Liver (tissue), 3 donors: ENCODE data around the gene STC2.

Source experiments
- EGR1 ChIP-seq, 2 donors: IDR thresholded peaks; 2 replicates each; pipeline ENCODE4 v1.6.1; 2016 to 2018; ENCODE audit warnings: antibody characterized with exemption in 2 of 2, low read depth in 2 of 2
- JUND ChIP-seq, 2 donors: IDR thresholded peaks; 2 replicates each; pipeline ENCODE4 v1.6.1; 2016; ENCODE audit warnings: antibody characterized with exemption in 2 of 2
- TF ChIP-seq, protein P1 (sequence below): fragments of 150-350 bp; IDR thresholded peaks from 2 replicates; pipeline ENCODE4 v1.5.1; 2017; ENCODE audit warnings: improper control_type of control experiment, low read depth, low read length; ENCODE audit not compliant: missing input control
- TF ChIP-seq, protein P2 (sequence below): IDR thresholded peaks from 2 replicates; pipeline ENCODE4 v1.6.1; 2016; ENCODE audit warnings: antibody characterized with exemption, mild to moderate bottlenecking
- TF ChIP-seq, protein P3 (sequence below): IDR thresholded peaks from 2 replicates; pipeline ENCODE4 v1.6.1; 2016; ENCODE audit warnings: antibody characterized with exemption
- donor health status: healthy.
- donor health status: healthy.

DNA sequence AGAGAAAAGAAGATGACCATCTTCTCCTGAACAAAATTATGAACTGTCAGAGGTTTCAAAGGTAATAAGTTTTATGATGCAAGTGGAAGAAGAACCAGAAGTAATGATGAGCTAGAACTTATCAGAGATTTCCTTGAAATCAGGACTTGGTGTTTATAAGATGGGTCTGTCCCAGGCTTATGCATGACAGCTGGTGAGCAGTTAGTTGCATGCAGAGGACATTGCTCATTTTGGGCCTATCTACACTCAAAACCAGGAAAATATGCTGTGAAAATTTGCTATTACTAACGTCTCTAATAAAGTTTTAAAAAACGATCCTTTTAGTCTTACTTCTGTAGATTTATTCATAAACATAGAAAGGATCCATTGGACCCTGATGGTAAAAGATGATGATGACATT lies 6.6 kb upstream of the STC2 start:
- TF ChIP-seq, protein P1, sequence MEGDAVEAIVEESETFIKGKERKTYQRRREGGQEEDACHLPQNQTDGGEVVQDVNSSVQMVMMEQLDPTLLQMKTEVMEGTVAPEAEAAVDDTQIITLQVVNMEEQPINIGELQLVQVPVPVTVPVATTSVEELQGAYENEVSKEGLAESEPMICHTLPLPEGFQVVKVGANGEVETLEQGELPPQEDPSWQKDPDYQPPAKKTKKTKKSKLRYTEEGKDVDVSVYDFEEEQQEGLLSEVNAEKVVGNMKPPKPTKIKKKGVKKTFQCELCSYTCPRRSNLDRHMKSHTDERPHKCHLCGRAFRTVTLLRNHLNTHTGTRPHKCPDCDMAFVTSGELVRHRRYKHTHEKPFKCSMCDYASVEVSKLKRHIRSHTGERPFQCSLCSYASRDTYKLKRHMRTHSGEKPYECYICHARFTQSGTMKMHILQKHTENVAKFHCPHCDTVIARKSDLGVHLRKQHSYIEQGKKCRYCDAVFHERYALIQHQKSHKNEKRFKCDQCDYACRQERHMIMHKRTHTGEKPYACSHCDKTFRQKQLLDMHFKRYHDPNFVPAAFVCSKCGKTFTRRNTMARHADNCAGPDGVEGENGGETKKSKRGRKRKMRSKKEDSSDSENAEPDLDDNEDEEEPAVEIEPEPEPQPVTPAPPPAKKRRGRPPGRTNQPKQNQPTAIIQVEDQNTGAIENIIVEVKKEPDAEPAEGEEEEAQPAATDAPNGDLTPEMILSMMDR = no peak
- TF ChIP-seq, protein P2, sequence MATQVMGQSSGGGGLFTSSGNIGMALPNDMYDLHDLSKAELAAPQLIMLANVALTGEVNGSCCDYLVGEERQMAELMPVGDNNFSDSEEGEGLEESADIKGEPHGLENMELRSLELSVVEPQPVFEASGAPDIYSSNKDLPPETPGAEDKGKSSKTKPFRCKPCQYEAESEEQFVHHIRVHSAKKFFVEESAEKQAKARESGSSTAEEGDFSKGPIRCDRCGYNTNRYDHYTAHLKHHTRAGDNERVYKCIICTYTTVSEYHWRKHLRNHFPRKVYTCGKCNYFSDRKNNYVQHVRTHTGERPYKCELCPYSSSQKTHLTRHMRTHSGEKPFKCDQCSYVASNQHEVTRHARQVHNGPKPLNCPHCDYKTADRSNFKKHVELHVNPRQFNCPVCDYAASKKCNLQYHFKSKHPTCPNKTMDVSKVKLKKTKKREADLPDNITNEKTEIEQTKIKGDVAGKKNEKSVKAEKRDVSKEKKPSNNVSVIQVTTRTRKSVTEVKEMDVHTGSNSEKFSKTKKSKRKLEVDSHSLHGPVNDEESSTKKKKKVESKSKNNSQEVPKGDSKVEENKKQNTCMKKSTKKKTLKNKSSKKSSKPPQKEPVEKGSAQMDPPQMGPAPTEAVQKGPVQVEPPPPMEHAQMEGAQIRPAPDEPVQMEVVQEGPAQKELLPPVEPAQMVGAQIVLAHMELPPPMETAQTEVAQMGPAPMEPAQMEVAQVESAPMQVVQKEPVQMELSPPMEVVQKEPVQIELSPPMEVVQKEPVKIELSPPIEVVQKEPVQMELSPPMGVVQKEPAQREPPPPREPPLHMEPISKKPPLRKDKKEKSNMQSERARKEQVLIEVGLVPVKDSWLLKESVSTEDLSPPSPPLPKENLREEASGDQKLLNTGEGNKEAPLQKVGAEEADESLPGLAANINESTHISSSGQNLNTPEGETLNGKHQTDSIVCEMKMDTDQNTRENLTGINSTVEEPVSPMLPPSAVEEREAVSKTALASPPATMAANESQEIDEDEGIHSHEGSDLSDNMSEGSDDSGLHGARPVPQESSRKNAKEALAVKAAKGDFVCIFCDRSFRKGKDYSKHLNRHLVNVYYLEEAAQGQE = no peak
- TF ChIP-seq JUND (IDR thresholded peaks at IDR 0.05) (no peak), EGR1 (IDR thresholded peaks at IDR 0.05; ENCODE audit: low read depth in 2 of 2) (no peak)
- TF ChIP-seq, protein P3, sequence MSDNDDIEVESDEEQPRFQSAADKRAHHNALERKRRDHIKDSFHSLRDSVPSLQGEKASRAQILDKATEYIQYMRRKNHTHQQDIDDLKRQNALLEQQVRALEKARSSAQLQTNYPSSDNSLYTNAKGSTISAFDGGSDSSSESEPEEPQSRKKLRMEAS = no peak
